ENCODE results near the gene KRTAP21-1.
"Not testable (repeated sequence)": the region's sequence is repeated elsewhere in the genome, so short reads cannot be mapped to it uniquely, and the experiment has no call there.

Gene KRTAP21-1

GRCh38 chr21:30755328-30755727, at the start of gene KRTAP21-1:
Gene KRTAP21-1 (minus strand): TSS chr21:30755428. CDS start chr21:30755378, 50 bp downstream.
- DNase-seq: not testable (repeated sequence)

GRCh38 chr21:30800605-30801004, 45.4 kb upstream of the KRTAP21-1 start:
- no peak for DNase-seq

DNA sequence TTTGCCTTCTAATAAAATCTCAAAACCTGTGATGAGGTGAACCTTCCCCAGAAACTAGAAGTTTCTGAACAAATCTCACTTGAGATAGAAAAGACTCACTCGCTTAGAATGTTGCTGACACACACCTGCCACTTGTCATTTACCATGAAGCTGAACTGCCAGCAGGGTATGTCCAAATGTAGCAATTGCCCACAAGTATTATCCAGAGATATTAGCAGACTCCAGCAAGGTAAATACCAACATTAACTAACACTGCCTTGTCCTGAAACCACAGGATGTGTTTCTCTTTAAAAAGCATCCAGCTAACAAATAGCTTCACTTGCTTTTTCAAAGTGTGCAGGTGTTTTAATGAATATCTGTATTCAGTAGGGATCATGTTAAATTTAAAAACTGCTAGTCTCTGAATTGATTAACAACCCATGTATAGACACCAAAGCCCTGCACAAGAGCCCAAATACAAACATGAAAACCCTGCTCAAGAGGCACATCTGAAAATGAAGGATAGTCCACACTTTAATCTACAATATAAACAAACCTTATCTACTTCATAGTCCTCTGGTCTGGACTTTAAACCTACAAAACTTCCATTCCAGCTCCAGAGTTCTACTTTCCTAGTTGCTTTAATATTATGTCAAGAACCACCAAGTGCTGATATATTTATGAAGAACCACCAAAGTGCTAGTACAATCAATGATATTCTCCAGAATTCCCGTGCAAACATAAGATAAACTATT, 38.5 kb upstream of the KRTAP21-1 start:
- DNase-seq: no peak

GRCh38 chr21:30779249-30779648, 24.0 kb upstream of the KRTAP21-1 start:
- DNase-seq: no peak

- DNase-seq: no peak
Measured at GRCh38 chr21:30769724-30770431, 14.7 kb upstream of the KRTAP21-1 start.

DNA sequence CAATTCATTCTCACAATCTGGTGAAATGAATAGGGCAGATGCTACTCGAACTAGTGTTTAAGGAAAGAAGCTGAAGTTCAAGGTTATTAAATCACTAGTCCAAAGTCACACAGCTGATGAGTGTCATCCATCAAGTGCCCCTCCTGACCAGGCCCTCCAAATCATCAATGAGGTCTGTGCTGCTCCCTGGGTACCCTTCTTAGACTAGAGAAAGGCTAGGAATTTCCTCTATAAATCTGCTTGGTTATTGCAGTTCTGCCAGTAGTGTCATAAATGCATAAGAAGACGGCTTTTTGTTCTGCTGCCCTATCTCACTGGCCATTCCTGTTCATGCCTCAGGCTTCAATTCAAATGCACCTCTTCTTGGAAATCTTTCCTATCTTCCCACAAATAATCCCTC, 5.5 kb upstream of the KRTAP21-1 start:
- no peak for DNase-seq

DNA sequence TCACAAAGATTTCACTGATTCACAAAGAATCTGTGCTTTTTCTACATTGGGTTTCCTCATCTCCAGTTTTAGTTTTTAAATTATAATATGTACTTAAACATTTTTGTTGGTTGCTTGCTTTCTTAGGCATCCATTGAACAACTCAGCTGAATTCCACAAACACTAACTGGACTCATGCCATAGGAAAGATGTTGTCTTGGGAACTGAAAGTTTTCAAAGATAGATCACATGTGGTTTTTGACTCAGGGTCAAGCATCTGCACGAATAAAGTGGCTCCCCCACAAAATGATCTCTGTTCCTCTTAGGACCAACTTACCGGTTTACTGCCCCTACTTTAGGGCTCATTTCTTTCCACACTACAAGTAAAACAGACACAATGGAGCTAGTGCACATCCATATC, 3.1 kb upstream of the KRTAP21-1 start:
- DNase-seq: no peak

- no peak for DNase-seq
Measured at GRCh38 chr21:30747159-30747558, 8.1 kb downstream of the KRTAP21-1 start, which contains the start of gene KRTAP21-2. Gene KRTAP21-2 (minus strand): TSS chr21:30747259. CDS start chr21:30747202, 57 bp downstream.

GRCh38 chr21:30740462-30740861, 14.8 kb downstream of the KRTAP21-1 start:
- DNase-seq: no peak

DNA sequence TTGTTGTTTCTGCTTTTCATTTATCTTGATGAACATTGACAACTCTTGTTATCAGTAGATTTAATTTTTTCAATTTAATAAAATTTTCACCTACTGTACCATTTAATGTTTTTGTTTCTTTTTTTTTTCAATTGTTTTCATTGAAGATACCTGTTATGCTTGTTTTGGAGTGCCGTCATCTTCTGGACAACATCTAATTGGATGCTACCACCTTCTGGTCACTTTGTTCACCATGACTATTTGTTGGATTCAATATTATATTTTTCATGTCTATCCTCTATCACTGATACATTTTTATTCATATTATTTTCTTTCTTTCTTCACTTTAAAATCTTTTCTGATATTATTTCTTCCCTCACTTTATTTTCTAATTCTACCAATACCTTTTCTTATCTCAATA, 22.2 kb downstream of the KRTAP21-1 start:
- DNase-seq: no peak

- no peak for DNase-seq
Measured at GRCh38 chr21:30726726-30727125, 28.5 kb downstream of the KRTAP21-1 start.

GRCh38 chr21:30719401-30719800, 35.8 kb downstream of the KRTAP21-1 start:
- DNase-seq: no peak

GRCh38 chr21:30718239-30718909, 36.9 kb downstream of the KRTAP21-1 start, which contains the start of gene KRTAP21-3:
Gene KRTAP21-3 (minus strand): TSS chr21:30718777. CDS start chr21:30718759, 18 bp downstream.
- no peak for DNase-seq

DNA sequence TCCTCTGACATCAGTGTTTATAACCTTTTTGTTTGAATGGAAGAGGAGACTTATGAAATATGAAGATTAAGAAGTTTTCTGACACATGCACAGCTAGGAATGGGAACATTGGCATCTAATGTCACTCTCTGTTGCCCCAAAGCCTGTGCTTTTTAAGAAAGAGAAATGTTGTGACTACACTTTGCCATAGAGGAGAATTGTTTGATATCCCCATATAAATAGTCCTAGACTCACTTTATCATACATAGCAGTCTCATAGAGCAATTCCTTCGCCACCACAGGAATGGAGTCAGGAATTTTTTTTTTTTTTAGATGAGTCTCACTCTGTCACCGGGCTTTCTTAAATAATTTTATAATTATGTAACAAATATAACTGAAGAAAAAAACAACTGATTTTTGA, 38.1 kb downstream of the KRTAP21-1 start:
- no peak for DNase-seq

- no peak for DNase-seq
Measured at GRCh38 chr21:30714946-30715345, 40.3 kb downstream of the KRTAP21-1 start.

DNA sequence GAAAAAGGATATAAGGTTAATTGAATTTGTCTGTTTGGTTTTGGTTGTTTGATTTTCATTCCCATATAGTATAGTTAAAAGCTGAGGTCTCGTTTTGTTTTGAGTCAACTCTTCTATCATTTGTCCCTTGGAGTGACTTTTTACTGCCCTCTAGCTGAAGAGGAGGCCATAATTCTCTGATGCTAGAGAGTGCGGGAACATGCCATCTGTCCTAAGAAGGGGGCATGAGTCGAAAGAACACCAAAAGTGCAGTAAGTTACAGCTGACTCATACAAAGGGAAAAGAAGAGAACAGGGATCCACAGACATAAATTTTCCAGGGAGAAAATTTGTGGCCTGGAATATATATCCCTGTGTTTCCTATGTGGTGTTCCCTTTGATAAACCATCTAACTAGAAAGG, 40.8 kb downstream of the KRTAP21-1 start:
- no peak for DNase-seq

- no peak for DNase-seq
Measured at GRCh38 chr21:30713766-30714165, 41.5 kb downstream of the KRTAP21-1 start.

DNA sequence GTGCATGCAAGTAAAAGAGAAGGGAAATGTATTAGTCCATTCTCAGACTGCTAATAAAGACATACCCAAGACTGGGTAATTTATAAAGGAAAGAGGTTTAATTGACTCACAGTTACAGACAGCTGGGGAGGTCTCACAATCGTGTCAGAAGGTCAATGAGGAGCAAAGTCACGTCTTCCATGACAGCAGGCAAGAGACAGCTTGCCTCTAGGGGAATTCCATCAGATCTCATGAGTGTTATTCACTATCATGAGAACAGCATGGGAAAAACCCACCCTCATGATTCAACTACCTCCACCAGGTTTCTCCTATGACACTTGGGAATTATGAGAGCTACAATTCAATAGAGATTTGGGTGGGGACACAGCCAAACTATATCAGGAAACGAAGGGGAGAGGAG, 44.7 kb downstream of the KRTAP21-1 start:
- DNase-seq: no peak

- no peak for DNase-seq
Measured at GRCh38 chr21:30707409-30707808, 47.8 kb downstream of the KRTAP21-1 start.
